GM12865 (cell line): ENCODE measurements around the gene COMT.

ENCODE experiments used
- DNase-seq: peaks from one replicate; pipeline ENCODE4 v3.0.0; 2010; ENCODE audit warnings: low read depth
- H3K4me3 ChIP-seq: 2 replicates; pipeline ENCODE4 v1.5.1; 2011; ENCODE audit warnings: mild to moderate bottlenecking, low read depth, low read length, control low read depth
- TF ChIP-seq, protein P1 (sequence below): IDR thresholded peaks from 2 replicates; pipeline ENCODE4 v1.5.1; 2011; ENCODE audit warnings: low read length, control low read depth, low read depth, inconsistent platforms; ENCODE audit not compliant: insufficient read depth; ENCODE audit errors: missing control alignments

COMT gene

DNA sequence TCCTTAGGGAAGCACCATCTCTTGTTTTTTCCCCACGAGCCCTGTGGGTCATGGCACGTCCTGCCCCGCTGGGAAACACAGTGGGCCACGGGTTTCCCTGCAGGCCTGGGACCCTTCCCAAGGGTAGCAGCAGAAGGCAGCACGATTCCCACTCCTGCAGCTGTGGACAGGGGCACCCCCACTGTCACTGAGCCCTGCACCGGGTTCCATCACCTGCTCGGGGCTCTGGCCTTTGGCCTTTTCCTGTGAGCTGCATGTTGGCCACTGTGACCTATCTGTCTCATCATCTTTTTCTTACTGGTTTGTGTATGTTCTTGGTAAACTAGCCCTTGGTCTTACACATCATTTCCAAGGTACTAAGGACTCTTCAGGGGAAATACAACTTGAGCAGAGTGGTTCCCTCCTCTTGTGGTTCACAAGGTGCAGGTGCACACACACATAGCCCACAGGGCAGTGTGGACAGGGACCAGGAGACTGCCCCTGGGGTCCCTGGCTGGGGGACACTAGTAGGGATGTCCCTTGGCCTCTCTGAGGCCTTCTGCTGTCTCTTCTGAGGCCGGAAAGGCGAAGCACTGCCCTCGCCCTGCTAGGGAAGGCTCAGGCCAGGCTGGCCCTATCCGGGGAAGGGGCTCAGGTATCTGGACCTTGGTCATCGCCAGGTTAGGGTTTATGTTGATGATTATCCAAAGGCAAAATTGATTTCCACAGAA, 19.1 kb downstream of the COMT start:
- TF ChIP-seq, protein P1, sequence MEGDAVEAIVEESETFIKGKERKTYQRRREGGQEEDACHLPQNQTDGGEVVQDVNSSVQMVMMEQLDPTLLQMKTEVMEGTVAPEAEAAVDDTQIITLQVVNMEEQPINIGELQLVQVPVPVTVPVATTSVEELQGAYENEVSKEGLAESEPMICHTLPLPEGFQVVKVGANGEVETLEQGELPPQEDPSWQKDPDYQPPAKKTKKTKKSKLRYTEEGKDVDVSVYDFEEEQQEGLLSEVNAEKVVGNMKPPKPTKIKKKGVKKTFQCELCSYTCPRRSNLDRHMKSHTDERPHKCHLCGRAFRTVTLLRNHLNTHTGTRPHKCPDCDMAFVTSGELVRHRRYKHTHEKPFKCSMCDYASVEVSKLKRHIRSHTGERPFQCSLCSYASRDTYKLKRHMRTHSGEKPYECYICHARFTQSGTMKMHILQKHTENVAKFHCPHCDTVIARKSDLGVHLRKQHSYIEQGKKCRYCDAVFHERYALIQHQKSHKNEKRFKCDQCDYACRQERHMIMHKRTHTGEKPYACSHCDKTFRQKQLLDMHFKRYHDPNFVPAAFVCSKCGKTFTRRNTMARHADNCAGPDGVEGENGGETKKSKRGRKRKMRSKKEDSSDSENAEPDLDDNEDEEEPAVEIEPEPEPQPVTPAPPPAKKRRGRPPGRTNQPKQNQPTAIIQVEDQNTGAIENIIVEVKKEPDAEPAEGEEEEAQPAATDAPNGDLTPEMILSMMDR = no peak
- H3K4me3 ChIP-seq = no peak overlapping the region
- no peak for DNase-seq

DNA sequence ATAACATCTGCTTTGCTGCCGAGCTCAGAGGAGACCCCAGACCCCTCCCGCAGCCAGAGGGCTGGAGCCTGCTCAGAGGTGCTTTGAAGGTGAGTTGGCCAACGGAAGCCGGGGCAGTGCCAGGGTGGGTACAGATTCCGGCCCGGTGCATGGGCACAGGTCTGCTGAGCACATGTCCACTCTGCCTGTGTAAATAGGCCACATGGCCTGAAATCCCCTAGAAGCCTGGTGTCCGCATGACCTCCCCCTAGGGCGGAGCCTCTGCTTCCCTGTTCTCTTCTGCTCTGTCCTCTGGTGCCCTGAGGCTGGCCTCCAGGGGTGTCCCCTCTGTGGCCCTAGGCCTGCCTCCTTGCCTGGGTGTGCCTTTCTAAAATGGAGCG, 19.6 kb downstream of the COMT start:
- no peak for DNase-seq
- H3K4me3 ChIP-seq = no peak overlapping the region
- TF ChIP-seq, protein P1 = no peak

DNA sequence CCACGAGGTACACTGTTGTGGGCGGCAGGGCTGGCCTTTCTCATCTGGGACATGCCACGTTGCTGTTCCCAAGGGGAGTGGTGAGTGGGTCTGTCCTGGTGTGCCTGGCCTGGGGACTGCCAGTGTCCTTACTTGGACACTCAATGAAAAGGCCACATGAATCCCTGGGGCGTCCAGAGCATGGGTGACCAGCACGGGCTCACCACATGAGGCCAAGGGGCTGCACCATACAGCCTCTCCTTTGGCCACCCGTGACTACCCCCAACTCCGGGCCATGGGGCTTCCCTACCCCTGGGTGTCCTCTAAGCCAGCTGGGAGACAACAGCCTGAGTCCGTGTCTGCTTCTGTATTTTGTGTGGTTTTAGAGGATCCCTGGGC, 20.3 kb downstream of the COMT start:
- no peak for DNase-seq
- H3K4me3 ChIP-seq = no peak overlapping the region
- TF ChIP-seq, protein P1 = no peak

DNA sequence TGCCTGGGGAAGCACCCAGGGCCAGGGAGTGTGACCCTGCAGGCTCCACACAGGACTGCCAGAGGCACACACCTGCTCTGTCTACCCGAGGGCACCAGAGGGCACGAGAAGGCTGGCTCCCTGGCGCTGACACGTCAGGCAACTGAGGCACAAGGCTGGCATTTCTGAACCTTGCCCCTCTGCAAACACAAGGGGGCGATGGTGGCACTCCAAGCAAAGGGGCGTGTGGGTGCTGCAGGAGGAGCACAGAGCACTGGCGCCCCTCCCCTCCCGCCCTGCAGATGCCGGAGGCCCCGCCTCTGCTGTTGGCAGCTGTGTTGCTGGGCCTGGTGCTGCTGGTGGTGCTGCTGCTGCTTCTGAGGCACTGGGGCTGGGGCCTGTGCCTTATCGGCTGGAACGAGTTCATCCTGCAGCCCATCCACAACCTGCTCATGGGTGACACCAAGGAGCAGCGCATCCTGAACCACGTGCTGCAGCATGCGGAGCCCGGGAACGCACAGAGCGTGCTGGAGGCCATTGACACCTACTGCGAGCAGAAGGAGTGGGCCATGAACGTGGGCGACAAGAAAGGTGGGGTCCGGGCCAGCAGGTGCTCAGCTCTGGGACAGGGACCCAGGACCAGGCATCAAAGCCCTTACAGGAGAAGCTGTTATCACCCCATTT, 20.8 kb downstream of the COMT start:
- peak; percentile 80 for DNase-seq
- H3K4me3 ChIP-seq = no peak overlapping the region
- TF ChIP-seq, protein P1 = peak; percentile 61

GRCh38 chr22:19962909-19963806, 21.6 kb downstream of the COMT start:
- no peak overlapping the region for H3K4me3 ChIP-seq
- DNase-seq = no peak
- TF ChIP-seq, protein P1 = no peak

GRCh38 chr22:19963863-19964642, 22.5 kb downstream of the COMT start:
- TF ChIP-seq, protein P1 = no peak
- no peak for DNase-seq
- no peak overlapping the region for H3K4me3 ChIP-seq
